Hepatocyte (in vitro differentiated cells): ENCODE measurements around the gene LRBA. TPM values are rescaled to one million over a fixed set of nuclear protein-coding genes. Genes with fewer than 3 reads are reported as not detected.
A peak's percentile ranks its signal among the peaks of the same experiment; 100 is the strongest.

Experiments used
- DNase-seq: peaks from one replicate; pipeline ENCODE4 v3.0.0-alpha.2; 2016; ENCODE audit warnings: low spot score
- H2AFZ ChIP-seq: fragments of 200-600 bp; sonication (generic); 2 replicates; pipeline ENCODE4 v1.6.0; 2016; ENCODE audit warnings: antibody characterized with exemption, mild to moderate bottlenecking
- H3K27ac ChIP-seq: fragments of 200-600 bp; sonication (generic); 2 replicates; pipeline ENCODE4 v1.5.1; 2016; ENCODE audit warnings: mild to moderate bottlenecking
- H3K27me3 ChIP-seq: fragments of 200-600 bp; sonication (generic); 2 replicates; pipeline ENCODE4 v1.6.1; 2016
- H3K36me3 ChIP-seq: fragments of 200-600 bp; sonication (generic); replicated peaks from 2 replicates; pipeline ENCODE4 v1.5.1; 2016; ENCODE audit warnings: low read depth; ENCODE audit not compliant: insufficient read depth
- H3K4me1 ChIP-seq: fragments of 200-600 bp; sonication (generic); 2 replicates; pipeline ENCODE4 v1.5.1; 2016; ENCODE audit warnings: mild to moderate bottlenecking, moderate library complexity; ENCODE audit not compliant: insufficient read depth
- H3K4me2 ChIP-seq: fragments of 200-600 bp; sonication (generic); 2 replicates; pipeline ENCODE4 v1.6.0; 2016
- H3K4me3 ChIP-seq: fragments of 200-600 bp; sonication (generic); 2 replicates; pipeline ENCODE4 v1.5.1; 2016; ENCODE audit warnings: mild to moderate bottlenecking
- H3K79me2 ChIP-seq: fragments of 200-600 bp; sonication (generic); 2 replicates; pipeline ENCODE4 v1.6.0; 2017; ENCODE audit warnings: mild to moderate bottlenecking
- H3K9me2 ChIP-seq: fragments of 200-600 bp; sonication (generic); replicated peaks from 2 replicates; pipeline ENCODE4 v1.6.0; 2017; ENCODE audit warnings: mild to moderate bottlenecking; ENCODE audit not compliant: insufficient read depth
- H3K9me3 ChIP-seq: fragments of 200-600 bp; sonication (generic); 2 replicates; pipeline ENCODE4 v1.5.1; 2016; ENCODE audit warnings: low read depth, mild to moderate bottlenecking
- H4K20me1 ChIP-seq: fragments of 200-600 bp; sonication (generic); 2 replicates; pipeline ENCODE4 v1.6.0; 2016; ENCODE audit warnings: mild to moderate bottlenecking; ENCODE audit not compliant: insufficient read depth, poor library complexity, severe bottlenecking
- CTCF ChIP-seq: fragments of 200-600 bp; sonication (generic); IDR thresholded peaks from 2 replicates; pipeline ENCODE4 v1.5.1; 2016; ENCODE audit warnings: antibody characterized with exemption, mild to moderate bottlenecking; ENCODE audit not compliant: poor library complexity
- EZH2 ChIP-seq: fragments of 200-600 bp; sonication (generic); IDR thresholded peaks from 2 replicates; pipeline ENCODE4 v1.6.1; 2016; ENCODE audit warnings: antibody characterized with exemption, mild to moderate bottlenecking, borderline replicate concordance
- EZH2phosphoT487 ChIP-seq: fragments of 200-600 bp; sonication (generic); IDR thresholded peaks from one replicate; pipeline ENCODE4 v1.6.1; 2018; ENCODE audit warnings: antibody characterized with exemption, mild to moderate bottlenecking, low read depth, moderate library complexity; ENCODE audit not compliant: unreplicated experiment, severe bottlenecking
- WGBS: methylation state at CpG from one replicate; pipeline ENCODE4 v1.1.6; 2016; ENCODE audit warnings: low lambda C conversion rate; ENCODE audit errors: missing lambda C conversion rate; 5-methylcytosine and 5-hydroxymethylcytosine counted together
- polyA plus RNA-seq: library from polyadenylated mRNA; unstranded; fragments of >200 nt; fragmentation: Nextera tagmentation; extraction: Ambion mirVana; gene quantifications from 2 replicates; pipeline ENCODE4 v1.2.1, GENCODE V29; 2016
- total RNA-seq: library from RNA; depleted of rRNA; stranded (reverse); fragments of >200 nt; gene quantifications from 2 replicates; pipeline ENCODE4 v1.2.3, GENCODE V29; 2014

The LRBA gene
- total and polyA plus RNA-seq, 2 experiments from 2014 or later: 14.1 to 69.4 TPM

- Histone ChIP-seq H3K36me3 (no peaks in the 10 kb centered on the region), H3K9me2 (no peaks in the 10 kb centered on the region), H3K79me2 (no peaks in the 10 kb centered on the region), H3K4me2 (no peak overlapping the region), H3K4me1 (peaks cover 9% of the 10 kb centered on the region), H3K9me3 (no peaks in the 10 kb centered on the region), H3K27ac (no peak overlapping the region), H3K4me3 (peak overlapping the region; percentile 28), H4K20me1 (no peaks in the 10 kb centered on the region), H3K27me3 (no peaks in the 10 kb centered on the region), H2AFZ (no peak overlapping the region)
- TF ChIP-seq CTCF: no peak
- no peak for TF ChIP-seq EZH2
- no peak for TF ChIP-seq EZH2phosphoT487
- DNase-seq: no peak
- WGBS: 76% methylated on average over 6 of the region's 6 CpGs
These were observed 750.4 kb downstream of the LRBA start for GRCh38 chr4:150264595-150265161.

- Histone ChIP-seq H3K27me3 (no peaks in the 10 kb centered on the region), H3K9me2 (no peaks in the 10 kb centered on the region), H3K9me3 (no peaks in the 10 kb centered on the region), H3K4me2 (no peak overlapping the region), H3K4me3 (no peak overlapping the region), H4K20me1 (no peaks in the 10 kb centered on the region), H3K27ac (no peak overlapping the region), H3K36me3 (no peaks in the 10 kb centered on the region), H3K4me1 (peaks cover 9% of the 10 kb centered on the region), H3K79me2 (no peaks in the 10 kb centered on the region), H2AFZ (no peak overlapping the region)
- DNase-seq: no peak
- TF ChIP-seq EZH2 (no peak), EZH2phosphoT487 (no peak), CTCF (no peak)
- WGBS: 91% methylated on average over 6 of the region's 6 CpGs
These were observed 752.5 kb downstream of the LRBA start for GRCh38 chr4:150262611-150263010.

GRCh38 chr4:150261571-150261970 is 753.5 kb downstream of the LRBA start:
- Histone ChIP-seq H3K27me3 (no peaks in the 10 kb centered on the region), H3K79me2 (no peaks in the 10 kb centered on the region), H3K36me3 (no peaks in the 10 kb centered on the region), H3K4me3 (no peak overlapping the region), H3K27ac (no peak overlapping the region), H3K9me2 (no peaks in the 10 kb centered on the region), H4K20me1 (no peaks in the 10 kb centered on the region), H3K4me2 (no peak overlapping the region), H3K9me3 (no peaks in the 10 kb centered on the region), H3K4me1 (peaks cover 11% of the 10 kb centered on the region), H2AFZ (no peak overlapping the region)
- 92% methylated on average over 2 of the region's 2 CpGs for WGBS
- TF ChIP-seq EZH2 (no peak), CTCF (no peak)
- DNase-seq: no peak
